NCI-H2107 treated with DMSO at 0.1 percent for 48 hours (cell line): ENCODE results near the gene ZBTB42.
"Not testable (repeated sequence)": the region's sequence is repeated elsewhere in the genome, so short reads cannot be mapped to it uniquely, and the experiment has no call there.

Experiments used
- DNase-seq: peaks from one replicate; lab custom pipeline; 2025; ENCODE audit not compliant: unreplicated experiment; lab: John Stamatoyannopoulos, UW

Gene ZBTB42

DNA sequence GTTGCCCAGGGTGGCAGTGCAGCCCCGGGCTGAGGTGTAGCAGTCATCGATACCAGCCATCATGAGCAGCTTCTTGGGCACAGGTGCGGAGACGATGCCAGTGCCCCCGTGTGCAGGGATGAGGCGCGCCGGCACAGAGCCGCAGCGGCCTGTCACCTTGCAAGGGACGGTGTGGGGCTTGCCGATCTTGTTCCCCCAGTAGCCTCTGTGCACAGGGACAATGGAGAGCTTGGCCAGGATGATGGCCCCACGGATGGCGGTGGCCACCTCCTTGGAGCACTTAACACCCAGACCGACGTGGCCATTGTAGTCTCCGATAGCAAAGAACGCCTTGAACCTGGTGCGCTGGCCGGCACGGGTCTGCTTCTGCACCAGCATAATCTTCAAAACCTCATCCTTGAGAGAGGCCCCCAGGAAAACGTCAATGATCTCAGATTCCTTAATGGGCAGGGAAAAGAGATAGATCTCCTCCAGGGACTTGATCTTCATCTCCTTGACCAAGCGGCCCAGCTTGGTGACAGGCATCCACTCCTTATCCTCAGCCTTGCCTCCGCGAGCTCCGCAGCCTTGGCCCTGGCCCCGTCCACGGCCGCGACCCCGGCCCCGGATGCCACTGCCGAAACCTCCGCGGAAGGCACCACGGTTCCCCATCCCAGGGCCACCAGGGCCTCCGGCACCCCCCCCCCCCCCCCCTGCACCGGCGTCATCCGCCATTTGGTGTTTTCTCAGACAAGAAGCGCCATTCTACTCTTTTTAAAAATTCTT, 35.5 kb downstream of the ZBTB42 start:
- not testable (repeated sequence) for DNase-seq

- DNase-seq = no peak
Observed at GRCh38 chr14:104841730-104842129, 40.8 kb downstream of the ZBTB42 start.

- DNase-seq = no peak
Observed at GRCh38 chr14:104843006-104843405, 42.1 kb downstream of the ZBTB42 start.

DNA sequence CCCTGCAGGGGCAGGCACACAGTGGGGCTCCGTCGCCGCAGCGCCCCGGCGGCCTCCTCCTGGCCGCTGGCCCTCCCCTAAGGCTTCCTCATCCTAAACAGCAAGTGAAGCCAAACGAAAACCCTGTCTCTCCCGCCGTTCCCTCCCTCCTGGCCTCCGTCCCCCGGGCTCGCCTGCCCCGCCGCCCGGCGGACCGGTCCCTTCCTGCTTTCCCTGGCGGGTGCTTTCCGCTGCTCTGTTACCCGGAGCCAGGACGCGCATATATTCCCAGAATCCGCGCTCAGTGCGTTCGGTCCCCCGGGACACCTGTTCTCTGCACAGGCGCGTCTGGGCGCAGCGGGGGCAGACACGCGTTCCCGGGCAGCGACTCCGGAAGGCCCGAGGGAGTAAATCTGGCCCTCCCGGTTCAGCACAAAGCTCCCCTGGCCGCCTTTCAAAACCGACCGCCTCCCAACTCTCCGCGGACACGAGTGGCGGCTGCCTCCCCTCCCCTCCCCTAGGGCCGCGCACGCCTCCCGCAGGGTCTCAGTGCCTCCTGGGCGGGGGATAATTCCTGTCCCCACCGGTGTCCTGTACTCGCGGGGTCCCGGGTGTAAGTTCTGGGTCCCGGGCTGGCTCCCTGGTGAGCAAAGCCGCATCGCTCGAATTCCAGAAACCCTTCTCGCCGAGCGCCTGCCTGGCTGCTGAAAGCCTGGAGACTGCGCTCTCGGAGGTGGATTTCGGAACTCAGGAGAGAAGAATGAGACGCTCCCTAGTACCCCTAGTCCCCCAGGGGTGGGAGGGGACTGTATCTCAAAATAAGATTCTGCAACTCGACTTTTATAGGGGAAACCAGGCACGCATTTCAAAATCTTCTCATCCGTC, 42.8 kb downstream of the ZBTB42 start:
- peak; percentile 18 for DNase-seq

DNA sequence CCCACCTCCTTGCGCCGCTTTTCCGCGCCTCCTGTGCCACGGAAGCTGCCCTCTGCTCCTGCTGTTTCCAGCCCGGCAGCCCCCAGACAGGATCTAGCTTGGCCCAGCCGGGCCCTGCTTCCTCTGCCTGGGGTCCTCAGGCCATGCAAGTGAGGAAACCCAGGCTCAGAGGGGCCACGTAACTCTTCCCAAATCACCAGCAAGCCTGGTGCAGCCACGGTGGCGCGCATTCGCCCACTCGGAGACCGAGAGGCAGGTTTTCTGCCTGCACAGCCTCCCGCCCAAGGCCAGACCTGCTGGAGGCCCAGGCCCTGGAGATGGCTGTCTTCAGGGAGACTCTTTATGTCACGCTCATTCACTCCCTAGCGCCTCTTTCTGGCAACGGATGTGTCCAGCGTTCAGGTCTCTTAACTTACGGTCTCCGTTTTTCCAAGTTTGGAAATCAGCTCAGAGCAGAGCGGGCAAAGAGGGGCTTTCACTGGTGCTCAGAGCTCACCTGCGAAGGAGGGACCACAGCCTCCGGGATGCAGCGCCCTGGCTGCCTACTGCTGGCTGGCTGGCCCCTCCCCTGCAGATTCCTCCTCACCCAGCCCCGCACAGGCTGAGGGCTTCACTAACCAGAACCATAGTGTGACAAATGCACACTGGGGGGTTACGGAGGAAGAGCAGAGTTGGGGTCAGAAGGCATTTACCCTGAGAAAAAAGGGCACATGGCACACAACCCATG, 43.6 kb downstream of the ZBTB42 start:
- DNase-seq = no peak

DNA sequence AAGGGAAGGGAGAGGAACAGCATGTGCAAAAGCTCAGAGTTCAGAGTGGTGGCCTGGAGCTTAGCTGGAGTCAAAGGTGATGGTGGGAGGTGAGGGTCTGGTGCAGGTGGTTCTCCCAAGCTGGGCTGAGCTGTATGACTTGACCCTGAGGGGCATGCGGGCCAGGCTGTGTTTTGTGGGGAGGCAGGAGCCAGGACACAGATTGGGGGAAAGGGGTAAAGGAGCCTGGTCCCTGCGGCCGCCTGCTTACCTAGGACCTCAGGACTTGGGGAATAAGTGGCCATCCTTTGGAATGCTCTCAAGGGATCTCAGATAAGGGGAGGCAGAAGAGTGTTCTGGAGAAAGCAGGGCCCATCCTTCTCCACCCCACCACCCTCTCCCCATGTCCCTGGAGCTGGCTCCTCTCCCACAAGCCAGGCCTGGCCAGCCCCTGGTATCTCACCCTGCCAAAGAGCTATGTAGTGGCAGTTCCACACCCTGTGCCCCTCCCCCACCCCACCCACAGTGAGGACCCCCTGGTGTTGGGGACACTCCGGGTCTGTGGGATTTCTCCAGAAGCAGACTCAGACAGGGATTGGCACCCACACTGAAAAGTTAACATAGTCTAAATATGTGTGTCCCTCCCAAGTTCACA, 44.2 kb downstream of the ZBTB42 start:
- no peak for DNase-seq

GRCh38 chr14:104845834-104846441, 45.0 kb downstream of the ZBTB42 start:
- DNase-seq = no peak

DNA sequence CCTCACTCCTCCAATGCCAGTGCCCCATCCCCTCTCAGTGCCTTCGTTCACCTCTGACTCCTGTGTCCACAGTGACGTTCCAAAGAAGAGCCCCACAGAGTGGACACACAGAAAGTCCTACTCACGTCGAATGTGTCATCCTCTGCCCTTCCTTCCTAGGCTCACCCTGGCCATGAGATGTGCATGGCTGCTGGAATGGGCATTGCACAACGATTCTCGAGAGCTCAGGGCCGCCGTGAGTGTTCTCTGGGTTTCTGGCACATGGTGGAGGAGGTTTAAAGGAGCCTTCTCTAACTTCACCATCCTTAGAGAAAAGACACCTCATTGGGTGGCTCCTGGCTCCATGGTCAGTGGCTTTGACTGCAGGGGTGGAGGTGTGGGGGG, 51.4 kb downstream of the ZBTB42 start:
- no peak for DNase-seq
